ENCODE results near the gene ZBTB24.

The ZBTB24 gene

GRCh38 chr6:109441069-109441816, 41.8 kb downstream of the ZBTB24 start:
- Mint-ChIP-seq H3K4me1 (peaks cover 28% of the 10 kb centered on the region), H3K36me3 (ENCODE audit: insufficient read depth) (peaks cover 13% of the 10 kb centered on the region)

GRCh38 chr6:109440331-109441068, 42.5 kb downstream of the ZBTB24 start, which contains the start of the genes PPIL6 and SMPD2:
TSS of gene PPIL6 (minus strand) at chr6:109440628. CDS start at chr6:109440590, 38 bp downstream.
TSS of gene SMPD2 (plus strand) at chr6:109440724. CDS start at chr6:109441122, 398 bp downstream.
- Mint-ChIP-seq H3K36me3 (ENCODE audit: insufficient read depth) (peaks cover 12% of the 10 kb centered on the region), H3K27ac (ENCODE audit: low read depth) (peak within 1 kb of the TSS; percentile 95), H3K4me3 (peak within 1 kb of the TSS; percentile 95), H3K9me3 (no peaks in the 10 kb centered on the region), H3K27me3 (no peaks in the 10 kb centered on the region), H3K4me1 (peaks cover 28% of the 10 kb centered on the region)
- ATAC-seq (replicated peaks; ENCODE audit: extremely low read depth, poor library complexity, severe bottlenecking) (peak; percentile 86), DNase-seq (ENCODE audit: low spot score in 2 of 2) (peak; percentile 56 to 58)

More at GRCh38 chr6:109441069-109441816, 41.8 kb downstream of the ZBTB24 start:
- Mint-ChIP-seq H3K4me3 (peak overlapping the region; percentile 95), H3K27ac (ENCODE audit: low read depth) (peak overlapping the region; percentile 95), H3K27me3 (no peaks in the 10 kb centered on the region), H3K9me3 (no peaks in the 10 kb centered on the region)
- ATAC-seq (replicated peaks; ENCODE audit: extremely low read depth, poor library complexity, severe bottlenecking) (peak; percentile 55), DNase-seq (ENCODE audit: low spot score in 2 of 2) (peak; percentile 30 to 45)

GRCh38 chr6:109436041-109436440, 47.0 kb downstream of the ZBTB24 start:
- H3K4me1 Mint-ChIP-seq = peaks cover 2% of the 10 kb centered on the region
- no peaks in the 10 kb centered on the region for H3K9me3 Mint-ChIP-seq
- no peaks in the 10 kb centered on the region for H3K27me3 Mint-ChIP-seq
- no peak overlapping the region for H3K27ac Mint-ChIP-seq (ENCODE audit: low read depth)
- no peak overlapping the region for H3K4me3 Mint-ChIP-seq
- DNase-seq (ENCODE audit: low spot score in 2 of 2) (no peak), ATAC-seq (replicated peaks; ENCODE audit: extremely low read depth, poor library complexity, severe bottlenecking) (no peak)
- peaks cover 9% of the 10 kb centered on the region for H3K36me3 Mint-ChIP-seq (ENCODE audit: insufficient read depth)

GRCh38 chr6:109434456-109434855, 48.6 kb downstream of the ZBTB24 start:
- H3K4me1 Mint-ChIP-seq = no peaks in the 10 kb centered on the region
- DNase-seq (ENCODE audit: low spot score in 2 of 2) (no peak), ATAC-seq (replicated peaks; ENCODE audit: extremely low read depth, poor library complexity, severe bottlenecking) (no peak)
- no peak overlapping the region for H3K27ac Mint-ChIP-seq (ENCODE audit: low read depth)
- no peak overlapping the region for H3K4me3 Mint-ChIP-seq
- peaks cover 3% of the 10 kb centered on the region for H3K36me3 Mint-ChIP-seq (ENCODE audit: insufficient read depth)
- H3K9me3 Mint-ChIP-seq = no peaks in the 10 kb centered on the region
- peaks cover 12% of the 10 kb centered on the region for H3K27me3 Mint-ChIP-seq

GRCh38 chr6:109429496-109429895, 53.5 kb downstream of the ZBTB24 start:
- peaks cover 5% of the 10 kb centered on the region for H3K4me1 Mint-ChIP-seq
- DNase-seq (ENCODE audit: low spot score in 2 of 2) = no peak
- no peak for ATAC-seq (replicated peaks; ENCODE audit: extremely low read depth, poor library complexity, severe bottlenecking)

GRCh38 chr6:109428889-109429477, 54.0 kb downstream of the ZBTB24 start:
- DNase-seq (ENCODE audit: low spot score in 2 of 2) (no peak), ATAC-seq (replicated peaks; ENCODE audit: extremely low read depth, poor library complexity, severe bottlenecking) (no peak)
- Mint-ChIP-seq H3K27ac (ENCODE audit: low read depth) (peak overlapping the region; percentile 7), H3K4me1 (peaks cover 5% of the 10 kb centered on the region), H3K9me3 (no peaks in the 10 kb centered on the region), H3K4me3 (no peak overlapping the region), H3K36me3 (ENCODE audit: insufficient read depth) (peaks cover 2% of the 10 kb centered on the region), H3K27me3 (peaks cover 27% of the 10 kb centered on the region)

More at GRCh38 chr6:109429496-109429895, 53.5 kb downstream of the ZBTB24 start:
- H3K4me3 Mint-ChIP-seq = no peak overlapping the region
- peak overlapping the region; percentile 7 for H3K27ac Mint-ChIP-seq (ENCODE audit: low read depth)
- H3K27me3 Mint-ChIP-seq = peaks cover 27% of the 10 kb centered on the region
- H3K9me3 Mint-ChIP-seq = no peaks in the 10 kb centered on the region
- H3K36me3 Mint-ChIP-seq (ENCODE audit: insufficient read depth) = peaks cover 2% of the 10 kb centered on the region

- ATAC-seq (replicated peaks; ENCODE audit: extremely low read depth, poor library complexity, severe bottlenecking) = no peak
- H3K27ac Mint-ChIP-seq (ENCODE audit: low read depth) = no peak overlapping the region
- H3K9me3 Mint-ChIP-seq = no peaks in the 10 kb centered on the region
These were observed 58.1 kb downstream of the ZBTB24 start for GRCh38 chr6:109424946-109425345.

GRCh38 chr6:109421184-109421583, 61.8 kb downstream of the ZBTB24 start:
- ATAC-seq (replicated peaks; ENCODE audit: extremely low read depth, poor library complexity, severe bottlenecking) = no peak
- H3K4me1 Mint-ChIP-seq = peaks cover 5% of the 10 kb centered on the region
- no peak overlapping the region for H3K27ac Mint-ChIP-seq (ENCODE audit: low read depth)
- H3K4me3 Mint-ChIP-seq = no peak overlapping the region
- H3K36me3 Mint-ChIP-seq (ENCODE audit: insufficient read depth) = no peaks in the 10 kb centered on the region
- no peaks in the 10 kb centered on the region for H3K27me3 Mint-ChIP-seq
- no peak for DNase-seq (ENCODE audit: low spot score in 2 of 2)
- no peaks in the 10 kb centered on the region for H3K9me3 Mint-ChIP-seq

More at GRCh38 chr6:109424946-109425345, 58.1 kb downstream of the ZBTB24 start:
- peaks cover 20% of the 10 kb centered on the region for H3K27me3 Mint-ChIP-seq
- H3K4me3 Mint-ChIP-seq = no peak overlapping the region
- H3K36me3 Mint-ChIP-seq (ENCODE audit: insufficient read depth) = no peaks in the 10 kb centered on the region
- DNase-seq (ENCODE audit: low spot score in 2 of 2) = no peak
- H3K4me1 Mint-ChIP-seq = peaks cover 5% of the 10 kb centered on the region

- no peak for DNase-seq (ENCODE audit: low spot score in 2 of 2)
- Mint-ChIP-seq H3K4me3 (no peak overlapping the region), H3K27me3 (no peaks in the 10 kb centered on the region), H3K4me1 (peaks cover 5% of the 10 kb centered on the region), H3K36me3 (ENCODE audit: insufficient read depth) (no peaks in the 10 kb centered on the region), H3K9me3 (no peaks in the 10 kb centered on the region), H3K27ac (ENCODE audit: low read depth) (no peak overlapping the region)
- ATAC-seq (replicated peaks; ENCODE audit: extremely low read depth, poor library complexity, severe bottlenecking) = no peak
These were observed 62.3 kb downstream of the ZBTB24 start for GRCh38 chr6:109420751-109421150.

- Mint-ChIP-seq H3K27ac (ENCODE audit: low read depth) (no peak overlapping the region), H3K27me3 (no peaks in the 10 kb centered on the region), H3K36me3 (ENCODE audit: insufficient read depth) (no peaks in the 10 kb centered on the region), H3K4me1 (no peaks in the 10 kb centered on the region), H3K4me3 (no peak overlapping the region), H3K9me3 (no peaks in the 10 kb centered on the region)
- no peak for ATAC-seq (replicated peaks; ENCODE audit: extremely low read depth, poor library complexity, severe bottlenecking)
- no peak for DNase-seq (ENCODE audit: low spot score in 2 of 2)
These were observed 65.4 kb downstream of the ZBTB24 start for GRCh38 chr6:109417646-109418045.
